H1 (cell line): ENCODE measurements around the gene APOC4. TPM values are rescaled to one million over a fixed set of nuclear protein-coding genes. Genes with fewer than 3 reads are reported as not detected.

Experiments used
- CTCF ChIA-PET: fragments of 300-600 bp; sonication (Branson Sonifier 250); formaldehyde crosslinking; loops from one replicate; lab custom pipeline; 2021; ENCODE audit not compliant: partially characterized antibody; lab: Charles Lee
- POLR2A ChIA-PET: fragments of 300-600 bp; sonication (Branson Sonifier 250); formaldehyde crosslinking; loops from one replicate; lab custom pipeline; 2021; ENCODE audit warnings: inconsistent platforms; ENCODE audit not compliant: partially characterized antibody; lab: Charles Lee
- DNase-seq, 2 experiments: peaks; one replicate each; pipeline versions ENCODE4 v3.0.0 to v3.0.0-alpha.2; 2010 to 2022; ENCODE audit warnings: low spot score in 2 of 2, low read depth in 1 of 2, mixed read lengths in 1 of 2
- FAIRE-seq: peaks from 2 replicates; lab custom pipeline; 2011; peaks lifted over from hg19 to GRCh38; lab: Jason Lieb, UNC
- H2AFZ ChIP-seq: 2 replicates; pipeline ENCODE4 v1.8.1; 2012; ENCODE audit warnings: low read length, inconsistent platforms
- H2AK5ac ChIP-seq: 2 replicates; pipeline ENCODE4 v1.6.1; 2013; ENCODE audit warnings: low read depth, low read length
- H2BK120ac ChIP-seq: replicated peaks from 2 replicates; pipeline ENCODE3; 2013; ENCODE audit warnings: low read depth, low read length, inconsistent platforms
- H2BK12ac ChIP-seq: 2 replicates; pipeline ENCODE4 v1.6.1; 2013; ENCODE audit warnings: low read depth, low read length
- H2BK15ac ChIP-seq: 2 replicates; pipeline ENCODE4 v1.6.1; 2013; ENCODE audit warnings: low read length
- H2BK20ac ChIP-seq: 2 replicates; pipeline ENCODE4 v1.6.1; 2013; ENCODE audit warnings: low read length
- H2BK5ac ChIP-seq: 2 replicates; pipeline ENCODE4 v1.6.1; 2013; ENCODE audit warnings: low read depth, low read length
- H3K14ac ChIP-seq: 2 replicates; pipeline ENCODE4 v1.6.1; 2013; ENCODE audit warnings: inconsistent platforms; ENCODE audit not compliant: insufficient read length
- H3K18ac ChIP-seq: 2 replicates; pipeline ENCODE4 v1.6.1; 2013; ENCODE audit warnings: low read length; ENCODE audit errors: extremely low read depth
- H3K23ac ChIP-seq: 2 replicates; pipeline ENCODE4 v1.6.1; 2013; ENCODE audit warnings: inconsistent platforms; ENCODE audit not compliant: insufficient read length
- H3K23me2 ChIP-seq: 2 replicates; pipeline ENCODE4 v1.6.1; 2013; ENCODE audit warnings: low read depth, low read length
- H3K27ac ChIP-seq: 2 replicates; pipeline ENCODE4 v1.6.1; 2011; ENCODE audit warnings: low read depth, low read length, inconsistent platforms
- H3K27me3 ChIP-seq, 4 experiments: replicated peaks in 1 of 4; 1 replicate in 1 of 4; 2 replicates in 3 of 4; pipeline versions ENCODE4 v1.6.1 to v1.8.1; 2011 to 2013; ENCODE audit warnings: low read length in 3 of 4, mild to moderate bottlenecking in 3 of 4, inconsistent platforms in 2 of 4, mixed read lengths in 2 of 4, moderate library complexity in 1 of 4; ENCODE audit not compliant: control insufficient read depth in 3 of 4, insufficient read depth in 3 of 4; ENCODE audit errors: extremely low read depth in 1 of 4
- H3K36me3 ChIP-seq, 4 experiments: 2 replicates each; pipeline versions ENCODE4 v1.6.1 to v1.8.1; 2011 to 2013; ENCODE audit warnings: mild to moderate bottlenecking in 4 of 4, low read length in 3 of 4, moderate library complexity in 2 of 4, control low read depth in 1 of 4, inconsistent platforms in 1 of 4; ENCODE audit not compliant: insufficient read depth in 4 of 4, control insufficient read depth in 2 of 4
- H3K4ac ChIP-seq: replicated peaks from 2 replicates; pipeline ENCODE3; 2013; ENCODE audit warnings: low read length, low read depth, mixed read lengths, inconsistent platforms; ENCODE audit not compliant: insufficient read length
- H3K4me1 ChIP-seq, 4 experiments: replicated peaks in 1 of 4; 1 replicate in 1 of 4; 2 replicates in 3 of 4; pipeline versions ENCODE4 v1.6.1 to v1.8.1; 2011 to 2013; ENCODE audit warnings: low read length in 3 of 4, inconsistent platforms in 2 of 4, mixed read lengths in 1 of 4; ENCODE audit not compliant: insufficient read depth in 4 of 4, control insufficient read depth in 3 of 4
- H3K4me2 ChIP-seq, 2 experiments: 2 replicates each; pipeline versions ENCODE4 v1.6.1 to v1.8.1; 2011 to 2013; ENCODE audit warnings: low read depth in 2 of 2, low read length in 2 of 2, control low read depth in 1 of 2, inconsistent platforms in 1 of 2, mild to moderate bottlenecking in 1 of 2; ENCODE audit not compliant: insufficient read depth in 1 of 2
- H3K4me3 ChIP-seq, 4 experiments: fragments of 200-600, 300-600 bp in 1 of 4; sonication (generic), shearing (Covaris generic), sonication (Bioruptor Twin) in 1 of 4; 2 replicates each; pipeline versions ENCODE4 v1.5.1 to v1.8.1; 2011 to 2016; ENCODE audit warnings: low read length in 4 of 4, low read depth in 3 of 4, control low read depth in 2 of 4, inconsistent platforms in 2 of 4, mild to moderate bottlenecking in 2 of 4, mixed read lengths in 1 of 4, moderate library complexity in 1 of 4; ENCODE audit not compliant: insufficient read depth in 2 of 4; ENCODE audit errors: extremely low read depth in 1 of 4
- H3K56ac ChIP-seq: replicated peaks from 2 replicates; pipeline ENCODE3; 2013; ENCODE audit warnings: low read depth, mild to moderate bottlenecking, mixed read lengths, low read length, inconsistent platforms; ENCODE audit not compliant: insufficient read length
- H3K79me1 ChIP-seq: 2 replicates; pipeline ENCODE4 v1.6.1; 2013; ENCODE audit warnings: low read depth, low read length, control low read depth
- H3K79me2 ChIP-seq, 2 experiments: 2 replicates each; pipeline versions ENCODE4 v1.6.1 to v1.8.1; 2012 to 2013; ENCODE audit warnings: low read length in 2 of 2, mild to moderate bottlenecking in 2 of 2, inconsistent platforms in 1 of 2; ENCODE audit not compliant: insufficient read depth in 2 of 2, control insufficient read depth in 1 of 2
- H3K9ac ChIP-seq, 4 experiments: replicated peaks in 1 of 4; 1 replicate in 1 of 4; 2 replicates in 3 of 4; pipeline versions ENCODE4 v1.6.1 to v1.8.1; 2011 to 2013; ENCODE audit warnings: low read depth in 3 of 4, low read length in 3 of 4, control low read depth in 2 of 4, mild to moderate bottlenecking in 2 of 4, moderate library complexity in 2 of 4, inconsistent platforms in 1 of 4; ENCODE audit errors: extremely low read depth in 1 of 4
- H3K9me3 ChIP-seq, 2 experiments: 2 replicates each; pipeline versions ENCODE4 v1.6.1 to v1.8.1; 2012 to 2013; ENCODE audit warnings: mild to moderate bottlenecking in 2 of 2, moderate library complexity in 2 of 2, control low read depth in 1 of 2, inconsistent platforms in 1 of 2, low read depth in 1 of 2, low read length in 1 of 2, mixed read lengths in 1 of 2; ENCODE audit not compliant: insufficient read depth in 2 of 2
- H4K20me1 ChIP-seq, 2 experiments: replicated peaks in 1 of 2; 2 replicates each; pipeline versions ENCODE3 to v1.8.1; 2011 to 2013; ENCODE audit warnings: inconsistent platforms in 2 of 2, low read length in 2 of 2, mild to moderate bottlenecking in 1 of 2; ENCODE audit not compliant: insufficient read depth in 2 of 2, control insufficient read depth in 1 of 2
- H4K5ac ChIP-seq: 2 replicates; pipeline ENCODE4 v1.6.1; 2013; ENCODE audit warnings: low read length, low read depth, mixed read lengths, inconsistent platforms; ENCODE audit not compliant: insufficient read length
- H4K8ac ChIP-seq: 2 replicates; pipeline ENCODE4 v1.8.0; 2013; ENCODE audit warnings: mild to moderate bottlenecking, moderate library complexity, low read length, inconsistent platforms; ENCODE audit not compliant: insufficient read depth; ENCODE audit errors: extremely low read depth
- H4K91ac ChIP-seq: replicated peaks from 2 replicates; pipeline ENCODE3; 2013; ENCODE audit warnings: low read length, mixed read lengths, inconsistent platforms; ENCODE audit not compliant: insufficient read length
- EP300 ChIP-seq, 2 experiments: IDR thresholded peaks; 1 replicate in 1 of 2; 2 replicates in 1 of 2; pipeline ENCODE4 v1.6.1; 2011 to 2012; ENCODE audit warnings: low read depth in 2 of 2, low read length in 2 of 2, mild to moderate bottlenecking in 2 of 2, borderline replicate concordance in 1 of 2, inconsistent platforms in 1 of 2, moderate library complexity in 1 of 2
- HDAC2 ChIP-seq, 2 experiments: fragments of 300-600 bp in 1 of 2; sonication (generic) in 1 of 2; IDR thresholded peaks; 2 replicates each; pipeline ENCODE4 v1.6.1; 2011 to 2012; ENCODE audit warnings: low read depth in 2 of 2, low read length in 2 of 2, mild to moderate bottlenecking in 2 of 2, moderate library complexity in 2 of 2, borderline replicate concordance in 1 of 2, inconsistent platforms in 1 of 2
- HDAC6 ChIP-seq: IDR thresholded peaks from one replicate; pipeline ENCODE4 v1.7.1; 2012; ENCODE audit warnings: low read depth, mild to moderate bottlenecking, inconsistent platforms, low read length, moderate library complexity
- WGBS, 2 experiments: shearing (Covaris generic) in 1 of 2; methylation state at CpG; one replicate each; pipeline versions ENCODE4 v1.1.6 to v1.1.7; 2013 to 2015; ENCODE audit warnings: low lambda C conversion rate in 2 of 2, mixed read lengths in 2 of 2, inconsistent platforms in 1 of 2, low coverage in 1 of 2, missing lambda C conversion rate in 1 of 2; ENCODE audit not compliant: insufficient replicate concordance in 2 of 2, insufficient coverage in 1 of 2, insufficient read length in 1 of 2; ENCODE audit errors: extremely low coverage in 1 of 2, missing lambda C conversion rate in 1 of 2; 5-methylcytosine and 5-hydroxymethylcytosine counted together
- polyA plus RNA-seq, 7 experiments: library from polyadenylated mRNA; depleted of rRNA in 3 of 7; stranded (reverse) in 5 of 7; unstranded in 2 of 7; fragments of >200 nt in 5 of 7; fragments of 200-250 nt in 2 of 7; gene quantifications; 1 replicate in 5 of 7; 2 replicates in 1 of 7; 4 replicates in 1 of 7; pipeline versions ENCODE4 v1.2.1 to v1.2.3, GENCODE V29; 2011 to 2013; ENCODE audit warnings: missing spikeins in 2 of 7, mixed read lengths in 2 of 7
- total RNA-seq: library from RNA; stranded (reverse); fragmentation: NEBNext Ultra II Directional; extraction: Animal tissue kit (Norgen Biotek cat#: 25700); gene quantifications from 2 replicates; pipeline ENCODE4 v1.2.1, GENCODE V29; 2021

APOC4 gene
- total and polyA plus RNA-seq, 2 of the 8 experiments (the other 6 are each of a cell fraction or from before 2014, with no cell fraction given), result not detected

- H2AFZ ChIP-seq, result no peak overlapping the region
- 73% methylated on average over 6 of the region's 6 CpGs; no CpG with 5 or more reads in 1 of the 2 experiments for WGBS, 2 experiments
- H4K91ac ChIP-seq, result no peak overlapping the region
- peak overlapping the region; percentile 9; the same call in 1 of the 2 replicates for H2BK12ac ChIP-seq
- TF ChIP-seq EP300 (IDR thresholded peaks at IDR 0.05; ENCODE audit: borderline replicate concordance in 1 of 2, low read depth in 2 of 2, low read length in 2 of 2) (no peak), HDAC2 (IDR thresholded peaks at IDR 0.05; ENCODE audit: borderline replicate concordance in 1 of 2, low read depth in 2 of 2, low read length in 2 of 2) (no peak), HDAC6 (no peak)
- H4K8ac ChIP-seq, result no peak overlapping the region
- no peaks in the 10 kb centered on the region for H3K9me3 ChIP-seq
- H3K36me3 ChIP-seq, result peaks cover 4 to 14% (median 10%) of the 10 kb centered on the region in 4 experiments; a peak in 7 of 8 replicates
- H3K79me2 ChIP-seq, result peaks cover 0 to 1% of the 10 kb centered on the region in 2 experiments; a peak in 1 of 4 replicates
- peak overlapping the region; percentile 82; the same call in 1 of the 2 replicates for H2AK5ac ChIP-seq
- FAIRE-seq (no peak), DNase-seq (no peak)
- H3K23me2 ChIP-seq, result no peaks in the 10 kb centered on the region; the same call in 1 of the 2 replicates
- H3K18ac ChIP-seq, result no peak overlapping the region
- H2BK15ac ChIP-seq, result no peak overlapping the region
- H3K4ac ChIP-seq, result no peak overlapping the region
- ChIA-PET POLR2A (interaction anchor here (0.6 to 4.9 kb wide), 6 partner anchors 8 to 91 kb away, joined by 3 to 50 read pairs (median 4); partner anchors contain the start of genes APOE and TOMM40), CTCF (interaction anchor here (0.9 to 15.2 kb wide), 4 partner anchors 9 to 76 kb away, joined by 3 to 201 read pairs (median 10); partner anchors contain the start of gene CLPTM1)
- H4K5ac ChIP-seq, result no peak overlapping the region
- H3K27ac ChIP-seq, result no peak overlapping the region
- H3K27me3 ChIP-seq, result no peaks in the 10 kb centered on the region
- H4K20me1 ChIP-seq, result peaks cover 0 to 7% of the 10 kb centered on the region in 2 experiments
- 0 out of 2 replicates have a peak overlapping the region, but pooled peaks have one; percentile 32 for H2BK20ac ChIP-seq
- no peak overlapping the region for H2BK120ac ChIP-seq
- H2BK5ac ChIP-seq, result peak overlapping the region; percentile 66; the same call in 1 of the 2 replicates
- no peak overlapping the region for H3K4me3 ChIP-seq
- H3K23ac ChIP-seq, result no peak overlapping the region
- H3K56ac ChIP-seq, result no peak overlapping the region
- no peak overlapping the region for H3K9ac ChIP-seq
- H3K4me1 ChIP-seq, result peaks cover 4 to 17% (median 6%) of the 10 kb centered on the region in 4 experiments
- no peaks in the 10 kb centered on the region; the same call in 1 of the 2 replicates for H3K79me1 ChIP-seq
- H3K14ac ChIP-seq, result no peak overlapping the region
- no peak overlapping the region for H3K4me2 ChIP-seq
These were observed 29.2 kb upstream of the APOC4 start for GRCh38 chr19:44912854-44913253.
